Suppressor macrophage treated with lipopolysaccharide for 1 hour (primary cell): ENCODE measurements around the gene MYADML2.
A peak's percentile ranks its signal among the peaks of the same experiment; 100 is the strongest.

Experiments used
- DNase-seq, 3 donors: peaks; one replicate each; pipeline ENCODE4 v3.0.0-alpha.2; 2020 to 2022

MYADML2 gene

DNA sequence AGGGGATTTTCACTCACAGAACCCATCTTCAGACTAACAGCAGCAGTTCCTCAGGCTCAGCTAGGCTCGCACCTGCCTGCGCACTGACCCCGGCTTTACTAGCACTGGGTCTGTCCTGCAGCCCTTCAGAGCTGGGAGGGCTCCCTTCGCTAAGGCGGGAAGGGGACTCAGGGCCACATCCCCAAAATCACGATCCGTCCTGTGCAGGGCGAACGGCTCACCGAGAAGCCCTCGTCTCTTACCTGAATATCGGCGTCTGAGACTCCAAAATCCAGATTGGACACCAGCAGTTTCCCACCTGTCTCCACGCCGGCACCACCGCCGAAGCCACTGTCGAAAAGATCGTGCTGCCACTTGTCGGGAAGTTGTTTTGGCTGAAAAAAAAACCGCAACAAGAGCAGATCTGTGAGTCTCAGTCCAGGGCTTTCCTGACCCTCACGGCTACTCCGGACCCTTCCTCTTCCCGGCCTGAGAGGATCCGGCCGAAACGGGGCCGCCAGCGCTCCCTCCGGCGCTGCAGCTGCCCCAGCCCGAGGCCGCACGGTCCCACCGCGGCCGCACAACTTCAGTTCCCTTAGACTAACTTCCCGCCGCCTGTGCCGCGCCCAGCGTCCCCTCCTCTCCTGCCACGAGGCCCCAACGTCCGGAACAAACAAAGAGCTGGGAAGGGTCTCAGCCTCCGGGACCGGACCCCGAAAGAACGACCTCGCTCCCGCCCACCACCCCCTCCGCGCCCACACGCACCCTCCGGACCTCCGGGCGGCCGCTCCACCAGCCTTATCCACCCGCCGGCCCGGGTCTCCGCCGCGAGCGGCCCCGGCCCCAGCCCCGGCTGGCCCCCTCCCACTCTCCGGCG lies 56.4 kb downstream of the MYADML2 start:
- peak; percentile 47 to 77 (median 52) for DNase-seq
